Neural cell (in vitro differentiated cells): ENCODE results near the gene GRM5. TPM values are rescaled to one million over a fixed set of nuclear protein-coding genes. Genes with fewer than 3 reads are reported as not detected.

ENCODE experiments used
- H2AFZ ChIP-seq: fragments of 200-600, 300-800 bp; sonication (generic), shearing (Covaris generic); 2 replicates; pipeline ENCODE4 v1.6.0; 2014; ENCODE audit warnings: low read depth, mild to moderate bottlenecking, antibody characterized with exemption, low read length, moderate library complexity
- H3F3A ChIP-seq: fragments of 200-600 bp; shearing (Covaris generic); 2 replicates; pipeline ENCODE4 v1.6.1; 2016; ENCODE audit warnings: mild to moderate bottlenecking, moderate library complexity, mixed read lengths, antibody characterized with exemption, low read length; ENCODE audit not compliant: insufficient read depth, poor library complexity, severe bottlenecking
- H3K27ac ChIP-seq: fragments of 200-600, 300-800 bp; sonication (generic), shearing (Covaris generic); 2 replicates; pipeline ENCODE4 v1.5.1; 2014; ENCODE audit warnings: mild to moderate bottlenecking, low read length, moderate library complexity
- H3K27me3 ChIP-seq: fragments of 300-800, 200-600 bp; sonication (generic), shearing (Covaris generic); 2 replicates; pipeline ENCODE4 v1.6.0; 2014; ENCODE audit warnings: mild to moderate bottlenecking, low read depth, low read length, moderate library complexity; ENCODE audit not compliant: insufficient read depth
- H3K36me3 ChIP-seq: fragments of 300-800, 200-600 bp; sonication (generic), shearing (Covaris generic); 2 replicates; pipeline ENCODE4 v1.5.1; 2014; ENCODE audit warnings: mild to moderate bottlenecking, antibody characterized with exemption, low read length, moderate library complexity; ENCODE audit not compliant: insufficient read depth
- H3K4me2 ChIP-seq: fragments of 300-800, 200-600 bp; sonication (generic), shearing (Covaris generic); 2 replicates; pipeline ENCODE4 v1.6.0; 2014; ENCODE audit warnings: mild to moderate bottlenecking, low read length
- H3K4me3 ChIP-seq: fragments of 300-800, 200-600 bp; sonication (generic), shearing (Covaris generic); 2 replicates; pipeline ENCODE4 v1.5.1; 2014; ENCODE audit warnings: mild to moderate bottlenecking, low read length, moderate library complexity
- H3K79me2 ChIP-seq: fragments of 200-600 bp; shearing (Covaris generic); replicated peaks from 2 replicates; pipeline ENCODE4 v1.6.0; 2014; ENCODE audit warnings: mild to moderate bottlenecking, low read length, moderate library complexity; ENCODE audit not compliant: insufficient read depth
- H3K9ac ChIP-seq: fragments of 300-800, 200-600 bp; sonication (generic), shearing (Covaris generic); 2 replicates; pipeline ENCODE4 v1.6.1; 2016; ENCODE audit warnings: mild to moderate bottlenecking, low read length, mixed read lengths
- H3K9me2 ChIP-seq: fragments of 200-600 bp; shearing (Covaris generic); 2 replicates; pipeline ENCODE4 v1.6.1; 2016; ENCODE audit warnings: mild to moderate bottlenecking, low read length, mixed read lengths; ENCODE audit not compliant: insufficient read depth
- H3K9me3 ChIP-seq: fragments of 200-600, 300-800 bp; sonication (generic), shearing (Covaris generic); 2 replicates; pipeline ENCODE4 v1.6.1; 2016; ENCODE audit warnings: mild to moderate bottlenecking, mixed run types, low read length, moderate library complexity, mixed read lengths
- H4K20me1 ChIP-seq: fragments of 200-600 bp; shearing (Covaris generic); 2 replicates; pipeline ENCODE4 v1.6.1; 2016; ENCODE audit warnings: mild to moderate bottlenecking, mixed run types; ENCODE audit not compliant: insufficient read depth
- CTCF ChIP-seq: fragments of 450-650 bp; IDR thresholded peaks from 2 replicates; pipeline ENCODE4 v1.5.1; 2014; ENCODE audit warnings: antibody characterized with exemption, mild to moderate bottlenecking, moderate library complexity; ENCODE audit not compliant: poor library complexity, severe bottlenecking
- EP300 ChIP-seq: fragments of 450-650 bp; conservative IDR thresholded peaks from 2 replicates; pipeline ENCODE4 v1.6.1; 2014; ENCODE audit warnings: antibody characterized with exemption, mild to moderate bottlenecking, moderate library complexity; ENCODE audit not compliant: poor library complexity, severe bottlenecking
- EZH2 ChIP-seq: fragments of 200-600, 300-800 bp; shearing (Covaris generic), sonication (generic); IDR thresholded peaks from 2 replicates; pipeline ENCODE4 v1.6.1; 2014; ENCODE audit warnings: antibody characterized with exemption, low read length, borderline replicate concordance, mild to moderate bottlenecking; ENCODE audit not compliant: insufficient read depth, poor library complexity, severe bottlenecking
- MXI1 ChIP-seq: fragments of 450-650 bp; conservative IDR thresholded peaks from 2 replicates; pipeline ENCODE4 v1.6.1; 2014; ENCODE audit warnings: antibody characterized with exemption, mild to moderate bottlenecking; ENCODE audit not compliant: poor library complexity, severe bottlenecking
- POLR2AphosphoS5 ChIP-seq: IDR thresholded peaks from 2 replicates; pipeline ENCODE4 v1.6.1; 2012
- RAD21 ChIP-seq: fragments of 450-650 bp; conservative IDR thresholded peaks from 2 replicates; pipeline ENCODE4 v1.6.1; 2014; ENCODE audit warnings: antibody characterized with exemption, mild to moderate bottlenecking, moderate library complexity
- REST ChIP-seq: IDR thresholded peaks from 2 replicates; pipeline ENCODE4 v1.6.1; 2012; ENCODE audit warnings: borderline replicate concordance
- SMC3 ChIP-seq: fragments of 450-650 bp; conservative IDR thresholded peaks from 2 replicates; pipeline ENCODE4 v1.6.1; 2014; ENCODE audit warnings: antibody characterized with exemption, mild to moderate bottlenecking, moderate library complexity; ENCODE audit not compliant: poor library complexity
- TAF1 ChIP-seq: IDR thresholded peaks from 2 replicates; pipeline ENCODE4 v1.6.1; 2012; ENCODE audit warnings: low read depth
- polyA plus RNA-seq: library from polyadenylated mRNA; depleted of rRNA; stranded (reverse); fragments of >200 nt; gene quantifications from 2 replicates; pipeline ENCODE4 v1.2.3, GENCODE V29; 2014

Gene GRM5
- polyA plus RNA-seq, 1 donor from 2014 or later = 11.8 TPM

GRCh38 chr11:88810420-88811097, 255.2 kb downstream of the GRM5 start:
- no peaks in the 10 kb centered on the region for H4K20me1 ChIP-seq
- no peak overlapping the region for H3K27ac ChIP-seq
- H3K4me3 ChIP-seq = no peak overlapping the region
- no peak overlapping the region for H2AFZ ChIP-seq
- no peaks in the 10 kb centered on the region for H3K27me3 ChIP-seq
- no peaks in the 10 kb centered on the region for H3K9me2 ChIP-seq
- no peak overlapping the region for H3K9ac ChIP-seq
- TF ChIP-seq POLR2AphosphoS5 (no peak), RAD21 (no peak), CTCF (no peak), REST (no peak), MXI1 (no peak), TAF1 (no peak), EP300 (no peak), SMC3 (no peak), EZH2 (no peak)
- no peaks in the 10 kb centered on the region for H3F3A ChIP-seq
- no peak overlapping the region for H3K4me2 ChIP-seq
- no peaks in the 10 kb centered on the region for H3K36me3 ChIP-seq
- H3K9me3 ChIP-seq = no peaks in the 10 kb centered on the region
- H3K79me2 ChIP-seq = no peaks in the 10 kb centered on the region

GRCh38 chr11:88809126-88809525, 256.7 kb downstream of the GRM5 start:
- no peaks in the 10 kb centered on the region for H3K36me3 ChIP-seq
- no peak overlapping the region for H3K4me3 ChIP-seq
- H4K20me1 ChIP-seq = no peaks in the 10 kb centered on the region
- no peak overlapping the region for H3K27ac ChIP-seq
- no peaks in the 10 kb centered on the region for H3K9me2 ChIP-seq
- H3F3A ChIP-seq = no peaks in the 10 kb centered on the region
- no peak overlapping the region for H2AFZ ChIP-seq
- no peak overlapping the region for H3K4me2 ChIP-seq
- H3K9ac ChIP-seq = no peak overlapping the region
- no peaks in the 10 kb centered on the region for H3K79me2 ChIP-seq
- TF ChIP-seq MXI1 (no peak), EZH2 (no peak), REST (no peak), POLR2AphosphoS5 (no peak)
- no peaks in the 10 kb centered on the region for H3K9me3 ChIP-seq
- no peaks in the 10 kb centered on the region for H3K27me3 ChIP-seq
